A549 (cell line): ENCODE results near the gene PSRC1.

Source experiments
- CEBPB ChIP-seq, 2 experiments: fragments of >200 bp in 1 of 2; sonication (Bioruptor Twin) in 1 of 2; formaldehyde crosslinking in 1 of 2; IDR thresholded peaks; 2 replicates each; pipeline ENCODE4 v1.6.1; 2012 to 2016
- CHD2 ChIP-seq: fragments of 150-350 bp; IDR thresholded peaks from 2 replicates; pipeline ENCODE4 v1.6.1; 2014; ENCODE audit warnings: low read length; ENCODE audit not compliant: partially characterized antibody
- HDAC2 ChIP-seq: fragments of 200-600 bp; sonication (generic); IDR thresholded peaks from 2 replicates; pipeline ENCODE4 v1.6.1; 2016
- POLR2A ChIP-seq: IDR thresholded peaks from 2 replicates; pipeline ENCODE4 v1.6.1; 2012; ENCODE audit warnings: mild to moderate bottlenecking, low read length
- TF ChIP-seq, protein P1 (sequence below): fragments of >200 bp; sonication (Bioruptor Twin); formaldehyde crosslinking; IDR thresholded peaks from 3 replicates; pipeline ENCODE4 v1.5.1; 2016

DNA sequence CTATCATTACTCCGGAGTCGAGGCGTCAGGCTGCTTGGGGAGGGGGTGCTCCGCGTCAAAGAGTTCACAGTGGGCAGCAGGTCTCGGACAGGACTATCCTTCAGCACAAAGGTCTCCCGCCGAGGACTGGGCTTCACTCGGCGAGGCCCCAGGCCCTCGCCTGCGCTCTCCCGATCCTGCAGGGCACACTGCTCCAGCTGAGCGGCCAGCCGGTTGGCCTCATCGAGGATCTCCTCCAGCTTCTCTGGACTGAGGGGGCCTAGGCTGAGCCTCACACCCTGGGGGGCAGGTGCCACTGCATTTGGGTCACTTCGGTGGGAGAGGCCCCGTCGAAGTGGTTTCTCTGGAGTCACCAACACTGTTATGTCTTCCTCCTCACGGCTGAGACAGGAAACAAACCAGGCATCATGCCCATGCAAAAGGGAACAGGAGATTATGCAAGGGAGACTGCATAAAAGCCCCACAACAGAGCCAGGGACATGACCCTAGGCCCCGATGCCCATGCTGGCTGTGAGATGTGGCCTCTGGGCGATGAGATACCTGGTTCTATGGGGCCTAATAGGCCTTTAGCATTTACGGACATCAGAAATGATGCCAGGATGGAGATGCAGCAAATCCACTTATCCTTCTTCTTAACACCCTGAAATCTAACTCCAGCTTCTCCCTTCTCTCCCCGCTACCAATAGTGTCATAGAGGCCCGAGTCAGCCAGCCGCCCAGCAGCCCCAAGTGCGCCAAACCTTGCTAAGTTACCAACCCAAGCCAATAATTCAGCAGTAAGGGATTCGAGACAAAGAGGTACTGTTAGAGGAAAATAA is 1.1 kb downstream of the PSRC1 start:
- TF ChIP-seq, protein P1, sequence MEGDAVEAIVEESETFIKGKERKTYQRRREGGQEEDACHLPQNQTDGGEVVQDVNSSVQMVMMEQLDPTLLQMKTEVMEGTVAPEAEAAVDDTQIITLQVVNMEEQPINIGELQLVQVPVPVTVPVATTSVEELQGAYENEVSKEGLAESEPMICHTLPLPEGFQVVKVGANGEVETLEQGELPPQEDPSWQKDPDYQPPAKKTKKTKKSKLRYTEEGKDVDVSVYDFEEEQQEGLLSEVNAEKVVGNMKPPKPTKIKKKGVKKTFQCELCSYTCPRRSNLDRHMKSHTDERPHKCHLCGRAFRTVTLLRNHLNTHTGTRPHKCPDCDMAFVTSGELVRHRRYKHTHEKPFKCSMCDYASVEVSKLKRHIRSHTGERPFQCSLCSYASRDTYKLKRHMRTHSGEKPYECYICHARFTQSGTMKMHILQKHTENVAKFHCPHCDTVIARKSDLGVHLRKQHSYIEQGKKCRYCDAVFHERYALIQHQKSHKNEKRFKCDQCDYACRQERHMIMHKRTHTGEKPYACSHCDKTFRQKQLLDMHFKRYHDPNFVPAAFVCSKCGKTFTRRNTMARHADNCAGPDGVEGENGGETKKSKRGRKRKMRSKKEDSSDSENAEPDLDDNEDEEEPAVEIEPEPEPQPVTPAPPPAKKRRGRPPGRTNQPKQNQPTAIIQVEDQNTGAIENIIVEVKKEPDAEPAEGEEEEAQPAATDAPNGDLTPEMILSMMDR, result no peak
- TF ChIP-seq CEBPB (IDR thresholded peaks at IDR 0.05), result no peak
- TF ChIP-seq POLR2A, result no peak
- no peak for TF ChIP-seq HDAC2
- TF ChIP-seq CHD2, result no peak
